SK-N-SH treated with all-trans-retinoic acid at 6 μM for 48 hours (cell line): Measurements from ENCODE around the gene CHEK1.

Experiments
- ATAC-seq: fragments of 200-7000 bp; cut with Tn5 transposase; 3 replicates; pipeline ENCODE4 v1.9.1; 2020; ENCODE audit warnings: mild to moderate bottlenecking, moderate library complexity
- CSDC2 ChIP-seq: fragments of 250-450 bp; sonication (Bioruptor Pico); IDR thresholded peaks from 2 replicates; pipeline ENCODE4 v1.5.0; 2020; ENCODE audit warnings: mild to moderate bottlenecking, moderate library complexity
- ESRRG ChIP-seq: fragments of 250-450 bp; sonication (Bioruptor Pico); IDR thresholded peaks from 2 replicates; pipeline ENCODE4 v1.6.1; 2021; ENCODE audit warnings: mild to moderate bottlenecking
- GLIS3 ChIP-seq: fragments of 250-450 bp; sonication (Bioruptor Pico); IDR thresholded peaks from 2 replicates; pipeline ENCODE4 v1.5.0; 2020; ENCODE audit warnings: mild to moderate bottlenecking, moderate library complexity
- OSR1 ChIP-seq: fragments of 250-450 bp; sonication (Bioruptor Pico); IDR thresholded peaks from 2 replicates; pipeline ENCODE4 v1.8.0; 2022; ENCODE audit warnings: moderate library complexity, mild to moderate bottlenecking, inconsistent platforms
- PPARA ChIP-seq: fragments of 250-450 bp; sonication (Bioruptor Pico); IDR thresholded peaks from 2 replicates; pipeline ENCODE4 v1.5.0; 2020; ENCODE audit warnings: mild to moderate bottlenecking, borderline replicate concordance
- RARB ChIP-seq: fragments of 250-450 bp; sonication (Bioruptor Pico); IDR thresholded peaks from 2 replicates; pipeline ENCODE4 v1.8.0; 2021; ENCODE audit warnings: mild to moderate bottlenecking, moderate library complexity
- SNAI2 ChIP-seq: fragments of 250-450 bp; sonication (Bioruptor Pico); IDR thresholded peaks from 2 replicates; pipeline ENCODE4 v1.5.0; 2020; ENCODE audit warnings: mild to moderate bottlenecking, moderate library complexity
- TCF4 ChIP-seq: fragments of 250-450 bp; sonication (Bioruptor Pico); IDR thresholded peaks from 2 replicates; pipeline ENCODE4 v1.8.0; 2021; ENCODE audit warnings: mild to moderate bottlenecking, moderate library complexity, borderline replicate concordance
- TOX ChIP-seq: fragments of 250-450 bp; sonication (Bioruptor Pico); IDR thresholded peaks from 2 replicates; pipeline ENCODE4 v1.8.0; 2021; ENCODE audit warnings: mild to moderate bottlenecking, moderate library complexity, borderline replicate concordance
- ZC3H10 ChIP-seq: fragments of 250-450 bp; sonication (Bioruptor Pico); IDR thresholded peaks from 2 replicates; pipeline ENCODE4 v1.5.1; 2021; ENCODE audit warnings: mild to moderate bottlenecking, moderate library complexity
- ZFP3 ChIP-seq: fragments of 250-450 bp; sonication (Bioruptor Pico); IDR thresholded peaks from 2 replicates; pipeline ENCODE4 v1.5.0; 2020; ENCODE audit warnings: mild to moderate bottlenecking, moderate library complexity
- ZFP30 ChIP-seq: fragments of 450-650 bp; formaldehyde crosslinking; IDR thresholded peaks from 2 replicates; pipeline ENCODE4 v1.5.0; 2022; ENCODE audit warnings: mild to moderate bottlenecking, moderate library complexity
- ZNF565 ChIP-seq: fragments of 450-650 bp; formaldehyde crosslinking; conservative IDR thresholded peaks from 2 replicates; pipeline ENCODE4 v1.5.0; 2020; ENCODE audit warnings: low read depth, mild to moderate bottlenecking, moderate library complexity
- ZNF70 ChIP-seq: fragments of 450-650 bp; formaldehyde crosslinking; IDR thresholded peaks from 2 replicates; pipeline ENCODE4 v1.5.0; 2020; ENCODE audit warnings: mild to moderate bottlenecking, moderate library complexity
- ZNF8 ChIP-seq: fragments of 450-650 bp; formaldehyde crosslinking; IDR thresholded peaks from 2 replicates; pipeline ENCODE4 v1.5.0; 2020; ENCODE audit warnings: mild to moderate bottlenecking, moderate library complexity
- TF ChIP-seq, protein P1 (sequence below): fragments of 250-450 bp; sonication (Bioruptor Pico); IDR thresholded peaks from 2 replicates; pipeline ENCODE4 v1.5.1; 2021; ENCODE audit warnings: mild to moderate bottlenecking, moderate library complexity
- TF ChIP-seq, protein P2 (sequence below): fragments of 250-450 bp; sonication (Bioruptor Pico); IDR thresholded peaks from 2 replicates; pipeline ENCODE4 v1.8.0; 2020; ENCODE audit warnings: mild to moderate bottlenecking, moderate library complexity, borderline replicate concordance
- TF ChIP-seq, protein P3 (sequence below): fragments of 250-450 bp; sonication (Bioruptor Pico); IDR thresholded peaks from 2 replicates; pipeline ENCODE4 v1.5.1; 2020; ENCODE audit warnings: low read depth, mild to moderate bottlenecking, moderate library complexity
- TF ChIP-seq, protein P4 (sequence below): fragments of 250-450 bp; sonication (Bioruptor Pico); IDR thresholded peaks from 2 replicates; pipeline ENCODE4 v1.5.0; 2020; ENCODE audit warnings: mild to moderate bottlenecking, moderate library complexity
- TF ChIP-seq, protein P5 (sequence below): fragments of 250-450 bp; sonication (Bioruptor Pico); IDR thresholded peaks from 2 replicates; pipeline ENCODE4 v1.8.0; 2021; ENCODE audit warnings: low read depth, mild to moderate bottlenecking, moderate library complexity, borderline replicate concordance

CHEK1 gene

DNA sequence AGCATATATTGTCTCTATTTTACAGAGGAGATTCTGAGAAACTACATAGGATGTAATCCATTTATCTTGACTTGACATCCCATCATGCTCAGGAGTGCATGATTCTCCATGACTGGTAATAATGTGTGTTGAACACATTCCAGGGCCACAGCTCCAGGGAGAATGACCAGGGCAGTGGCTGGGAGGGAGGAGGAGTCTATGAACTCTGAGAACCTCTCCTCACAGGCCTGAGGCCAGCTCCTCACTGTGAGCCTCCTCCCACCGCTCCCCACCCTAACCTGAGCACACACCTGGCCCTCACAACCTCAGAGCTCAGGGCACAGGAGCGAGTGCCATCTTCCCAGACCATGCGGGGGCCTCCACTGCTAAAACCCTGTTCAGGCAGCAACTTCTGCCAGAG is 63.7 kb downstream of the CHEK1 start:
- TF ChIP-seq ESRRG (CRISPR knock-in tag): no peak
- TF ChIP-seq TCF4: no peak
- no peak for TF ChIP-seq TOX
- TF ChIP-seq ZC3H10 (CRISPR knock-in tag): no peak
- no peak for TF ChIP-seq OSR1 (CRISPR knock-in tag)
- TF ChIP-seq ZFP3: no peak
- no peak for TF ChIP-seq ZNF565
- TF ChIP-seq PPARA (CRISPR knock-in tag): no peak
- TF ChIP-seq ZFP30 (CRISPR knock-in tag): no peak
- no peak for TF ChIP-seq CSDC2 (CRISPR knock-in tag)
- TF ChIP-seq, protein P1, sequence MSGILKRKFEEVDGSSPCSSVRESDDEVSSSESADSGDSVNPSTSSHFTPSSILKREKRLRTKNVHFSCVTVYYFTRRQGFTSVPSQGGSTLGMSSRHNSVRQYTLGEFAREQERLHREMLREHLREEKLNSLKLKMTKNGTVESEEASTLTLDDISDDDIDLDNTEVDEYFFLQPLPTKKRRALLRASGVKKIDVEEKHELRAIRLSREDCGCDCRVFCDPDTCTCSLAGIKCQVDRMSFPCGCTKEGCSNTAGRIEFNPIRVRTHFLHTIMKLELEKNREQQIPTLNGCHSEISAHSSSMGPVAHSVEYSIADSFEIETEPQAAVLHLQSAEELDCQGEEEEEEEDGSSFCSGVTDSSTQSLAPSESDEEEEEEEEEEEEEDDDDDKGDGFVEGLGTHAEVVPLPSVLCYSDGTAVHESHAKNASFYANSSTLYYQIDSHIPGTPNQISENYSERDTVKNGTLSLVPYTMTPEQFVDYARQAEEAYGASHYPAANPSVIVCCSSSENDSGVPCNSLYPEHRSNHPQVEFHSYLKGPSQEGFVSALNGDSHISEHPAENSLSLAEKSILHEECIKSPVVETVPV (CRISPR knock-in tag): no peak
- TF ChIP-seq, protein P2, sequence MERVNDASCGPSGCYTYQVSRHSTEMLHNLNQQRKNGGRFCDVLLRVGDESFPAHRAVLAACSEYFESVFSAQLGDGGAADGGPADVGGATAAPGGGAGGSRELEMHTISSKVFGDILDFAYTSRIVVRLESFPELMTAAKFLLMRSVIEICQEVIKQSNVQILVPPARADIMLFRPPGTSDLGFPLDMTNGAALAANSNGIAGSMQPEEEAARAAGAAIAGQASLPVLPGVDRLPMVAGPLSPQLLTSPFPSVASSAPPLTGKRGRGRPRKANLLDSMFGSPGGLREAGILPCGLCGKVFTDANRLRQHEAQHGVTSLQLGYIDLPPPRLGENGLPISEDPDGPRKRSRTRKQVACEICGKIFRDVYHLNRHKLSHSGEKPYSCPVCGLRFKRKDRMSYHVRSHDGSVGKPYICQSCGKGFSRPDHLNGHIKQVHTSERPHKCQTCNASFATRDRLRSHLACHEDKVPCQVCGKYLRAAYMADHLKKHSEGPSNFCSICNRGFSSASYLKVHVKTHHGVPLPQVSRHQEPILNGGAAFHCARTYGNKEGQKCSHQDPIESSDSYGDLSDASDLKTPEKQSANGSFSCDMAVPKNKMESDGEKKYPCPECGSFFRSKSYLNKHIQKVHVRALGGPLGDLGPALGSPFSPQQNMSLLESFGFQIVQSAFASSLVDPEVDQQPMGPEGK: no peak
- TF ChIP-seq SNAI2 (CRISPR knock-in tag): no peak
- TF ChIP-seq, protein P3, sequence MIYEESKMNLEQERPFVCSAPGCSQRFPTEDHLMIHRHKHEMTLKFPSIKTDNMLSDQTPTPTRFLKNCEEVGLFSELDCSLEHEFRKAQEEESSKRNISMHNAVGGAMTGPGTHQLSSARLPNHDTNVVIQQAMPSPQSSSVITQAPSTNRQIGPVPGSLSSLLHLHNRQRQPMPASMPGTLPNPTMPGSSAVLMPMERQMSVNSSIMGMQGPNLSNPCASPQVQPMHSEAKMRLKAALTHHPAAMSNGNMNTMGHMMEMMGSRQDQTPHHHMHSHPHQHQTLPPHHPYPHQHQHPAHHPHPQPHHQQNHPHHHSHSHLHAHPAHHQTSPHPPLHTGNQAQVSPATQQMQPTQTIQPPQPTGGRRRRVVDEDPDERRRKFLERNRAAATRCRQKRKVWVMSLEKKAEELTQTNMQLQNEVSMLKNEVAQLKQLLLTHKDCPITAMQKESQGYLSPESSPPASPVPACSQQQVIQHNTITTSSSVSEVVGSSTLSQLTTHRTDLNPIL (CRISPR knock-in tag): no peak
- TF ChIP-seq, protein P4, sequence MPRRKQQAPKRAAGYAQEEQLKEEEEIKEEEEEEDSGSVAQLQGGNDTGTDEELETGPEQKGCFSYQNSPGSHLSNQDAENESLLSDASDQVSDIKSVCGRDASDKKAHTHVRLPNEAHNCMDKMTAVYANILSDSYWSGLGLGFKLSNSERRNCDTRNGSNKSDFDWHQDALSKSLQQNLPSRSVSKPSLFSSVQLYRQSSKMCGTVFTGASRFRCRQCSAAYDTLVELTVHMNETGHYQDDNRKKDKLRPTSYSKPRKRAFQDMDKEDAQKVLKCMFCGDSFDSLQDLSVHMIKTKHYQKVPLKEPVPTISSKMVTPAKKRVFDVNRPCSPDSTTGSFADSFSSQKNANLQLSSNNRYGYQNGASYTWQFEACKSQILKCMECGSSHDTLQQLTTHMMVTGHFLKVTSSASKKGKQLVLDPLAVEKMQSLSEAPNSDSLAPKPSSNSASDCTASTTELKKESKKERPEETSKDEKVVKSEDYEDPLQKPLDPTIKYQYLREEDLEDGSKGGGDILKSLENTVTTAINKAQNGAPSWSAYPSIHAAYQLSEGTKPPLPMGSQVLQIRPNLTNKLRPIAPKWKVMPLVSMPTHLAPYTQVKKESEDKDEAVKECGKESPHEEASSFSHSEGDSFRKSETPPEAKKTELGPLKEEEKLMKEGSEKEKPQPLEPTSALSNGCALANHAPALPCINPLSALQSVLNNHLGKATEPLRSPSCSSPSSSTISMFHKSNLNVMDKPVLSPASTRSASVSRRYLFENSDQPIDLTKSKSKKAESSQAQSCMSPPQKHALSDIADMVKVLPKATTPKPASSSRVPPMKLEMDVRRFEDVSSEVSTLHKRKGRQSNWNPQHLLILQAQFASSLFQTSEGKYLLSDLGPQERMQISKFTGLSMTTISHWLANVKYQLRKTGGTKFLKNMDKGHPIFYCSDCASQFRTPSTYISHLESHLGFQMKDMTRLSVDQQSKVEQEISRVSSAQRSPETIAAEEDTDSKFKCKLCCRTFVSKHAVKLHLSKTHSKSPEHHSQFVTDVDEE (CRISPR knock-in tag): no peak
- no peak for TF ChIP-seq RARB (CRISPR knock-in tag)
- no peak for TF ChIP-seq ZNF70
- TF ChIP-seq ZNF8 (CRISPR knock-in tag): no peak
- TF ChIP-seq, all 23 proteins: peak for 0
- ATAC-seq: no peak

DNA sequence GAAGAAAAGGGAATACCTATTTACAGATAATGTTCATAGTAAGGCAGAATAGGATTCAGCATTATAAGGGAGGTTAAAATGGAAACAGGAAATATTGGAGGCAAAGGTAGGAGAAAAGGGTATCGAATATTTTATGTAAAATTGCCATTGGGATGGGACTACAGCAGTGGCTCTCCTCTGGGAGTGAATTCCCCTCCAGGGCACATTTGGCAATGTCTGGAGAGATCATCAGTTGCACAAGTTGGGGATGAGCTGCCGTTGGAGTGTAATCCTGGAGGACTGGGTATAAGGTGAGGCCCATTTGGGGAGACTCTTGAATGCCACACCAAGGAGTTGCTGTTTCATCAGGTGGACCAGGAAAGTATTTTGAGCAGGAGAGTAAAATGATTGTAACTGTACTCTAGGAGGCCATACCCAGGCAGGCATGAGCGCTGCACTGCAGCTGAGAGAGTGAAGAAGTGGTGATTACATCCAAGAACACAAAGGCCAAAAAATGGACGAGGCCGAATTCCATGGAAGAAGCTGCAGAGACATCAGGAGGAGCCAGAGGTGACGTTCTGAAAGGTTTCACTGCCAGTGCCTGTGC is 64.4 kb downstream of the CHEK1 start:
- ATAC-seq: no peak
- no peak for TF ChIP-seq ZNF70
- TF ChIP-seq, protein P5, sequence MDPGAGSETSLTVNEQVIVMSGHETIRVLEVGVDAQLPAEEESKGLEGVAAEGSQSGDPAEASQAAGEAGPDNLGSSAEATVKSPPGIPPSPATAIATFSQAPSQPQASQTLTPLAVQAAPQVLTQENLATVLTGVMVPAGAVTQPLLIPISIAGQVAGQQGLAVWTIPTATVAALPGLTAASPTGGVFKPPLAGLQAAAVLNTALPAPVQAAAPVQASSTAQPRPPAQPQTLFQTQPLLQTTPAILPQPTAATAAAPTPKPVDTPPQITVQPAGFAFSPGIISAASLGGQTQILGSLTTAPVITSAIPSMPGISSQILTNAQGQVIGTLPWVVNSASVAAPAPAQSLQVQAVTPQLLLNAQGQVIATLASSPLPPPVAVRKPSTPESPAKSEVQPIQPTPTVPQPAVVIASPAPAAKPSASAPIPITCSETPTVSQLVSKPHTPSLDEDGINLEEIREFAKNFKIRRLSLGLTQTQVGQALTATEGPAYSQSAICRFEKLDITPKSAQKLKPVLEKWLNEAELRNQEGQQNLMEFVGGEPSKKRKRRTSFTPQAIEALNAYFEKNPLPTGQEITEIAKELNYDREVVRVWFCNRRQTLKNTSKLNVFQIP (CRISPR knock-in tag): no peak
- TF ChIP-seq SNAI2 (CRISPR knock-in tag): no peak
- TF ChIP-seq, protein P2: no peak
- TF ChIP-seq TCF4: no peak

DNA sequence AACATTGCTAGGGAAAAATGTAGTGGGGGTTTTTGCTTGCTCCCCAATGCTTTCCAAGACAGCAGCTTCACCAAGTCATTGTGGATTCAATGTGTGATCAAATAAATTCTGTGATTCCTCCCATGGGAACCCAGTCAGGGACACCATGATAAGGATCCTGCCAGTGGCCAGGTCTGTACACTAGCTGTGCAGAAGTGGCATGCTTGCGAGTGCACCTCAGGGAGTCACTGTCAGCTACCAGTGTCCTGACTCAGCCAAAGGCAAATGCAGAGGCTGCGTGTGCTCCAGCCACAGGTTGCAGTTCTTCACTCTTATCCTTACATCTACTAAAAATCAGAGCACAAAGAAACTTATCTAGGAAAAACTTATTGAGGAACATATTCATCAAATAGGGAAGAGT is 65.0 kb downstream of the CHEK1 start:
- ATAC-seq: no peak
- TF ChIP-seq ZFP3: no peak
- TF ChIP-seq, protein P3 (CRISPR knock-in tag): no peak
- TF ChIP-seq RARB (CRISPR knock-in tag): no peak
- no peak for TF ChIP-seq GLIS3
- TF ChIP-seq ZNF565: no peak
- no peak for TF ChIP-seq ZFP30 (CRISPR knock-in tag)
- no peak for TF ChIP-seq ESRRG (CRISPR knock-in tag)
- TF ChIP-seq ZC3H10 (CRISPR knock-in tag): no peak
- TF ChIP-seq, protein P2: no peak
- no peak for TF ChIP-seq ZNF70
- TF ChIP-seq, protein P1 (CRISPR knock-in tag): no peak
